ENCODE data around the gene LPIN3.

The LPIN3 gene

DNA sequence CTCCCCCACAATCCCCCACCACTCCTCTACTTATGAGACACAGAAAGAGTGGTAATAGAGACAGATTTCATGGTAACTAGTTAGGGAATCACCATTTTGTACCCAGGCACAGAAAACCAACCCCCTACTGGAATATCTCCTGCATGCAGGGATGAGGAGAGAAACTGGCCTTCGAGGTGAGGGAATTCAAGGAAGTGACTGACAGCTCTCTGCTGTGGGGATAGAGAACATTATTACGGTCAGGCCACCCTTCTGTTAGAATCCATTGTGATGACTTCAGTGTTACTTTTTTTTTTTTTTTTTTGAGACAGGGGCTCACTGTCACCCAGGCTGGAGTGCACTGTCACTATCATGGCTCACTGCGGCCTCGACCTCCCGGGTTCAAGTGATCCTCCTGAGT lies 13.4 kb upstream of the LPIN3 start:
- DNase-seq, result no peak

DNA sequence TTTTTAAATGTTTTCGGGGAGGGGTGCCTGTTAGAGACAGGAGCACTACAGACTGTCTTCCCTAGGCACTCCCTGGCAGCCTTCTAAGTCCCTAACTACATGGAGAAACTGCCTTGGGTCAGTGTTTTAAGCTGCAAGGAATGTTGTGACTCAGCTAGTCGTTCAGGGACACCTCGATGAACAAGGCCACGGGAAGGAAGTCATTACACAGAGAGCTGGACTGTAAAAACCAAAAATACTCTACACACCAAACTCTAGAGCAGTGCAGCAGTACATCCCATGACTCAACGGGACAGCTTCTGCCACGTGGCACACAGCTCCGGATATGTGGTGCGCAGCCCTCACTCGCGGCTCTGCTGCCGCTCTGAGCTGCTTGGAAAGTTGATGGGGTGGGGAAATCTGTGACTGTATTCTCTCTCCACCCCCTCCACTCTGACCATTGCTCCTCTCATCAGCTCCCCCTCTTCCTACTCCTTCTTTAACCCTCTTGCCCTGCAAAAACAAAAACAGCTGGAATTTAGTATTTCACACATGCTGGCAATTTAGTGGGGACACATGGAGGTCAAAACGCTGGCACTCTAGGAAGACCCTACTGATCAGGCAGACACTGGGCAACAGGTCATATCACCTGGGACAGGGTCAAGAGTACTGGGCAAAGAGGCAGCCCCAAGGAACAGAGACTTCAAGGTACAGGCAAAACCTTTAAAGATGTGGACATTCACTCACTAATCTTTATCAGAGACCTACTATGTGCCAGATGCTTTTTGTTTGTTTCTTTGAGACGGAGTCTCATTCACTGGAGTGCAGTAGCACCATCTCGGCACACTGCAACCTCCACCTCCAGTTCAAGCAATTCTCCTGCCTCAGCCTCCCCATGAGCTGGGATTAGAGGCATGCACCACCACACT lies 10.9 kb upstream of the LPIN3 start:
- DNase-seq, result no peak

DNA sequence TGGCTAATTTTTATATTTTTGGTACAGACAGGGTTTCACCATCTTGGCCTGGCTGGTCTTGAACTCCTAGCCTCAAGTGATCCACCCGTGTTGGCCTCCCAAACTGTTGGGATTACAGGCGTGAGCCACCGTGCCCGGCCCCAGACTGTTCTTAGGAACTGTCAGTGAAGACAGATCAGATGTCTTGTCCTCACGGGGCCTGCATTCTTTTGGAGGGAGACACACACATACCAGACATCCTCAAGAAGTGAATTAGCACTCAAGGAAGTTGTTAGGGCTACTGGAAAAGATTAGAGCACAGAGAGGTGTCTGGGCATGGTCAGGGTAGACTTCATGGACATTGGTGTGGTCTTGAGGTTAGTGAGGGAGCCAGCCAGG lies 10.3 kb upstream of the LPIN3 start:
- no peak for DNase-seq

DNA sequence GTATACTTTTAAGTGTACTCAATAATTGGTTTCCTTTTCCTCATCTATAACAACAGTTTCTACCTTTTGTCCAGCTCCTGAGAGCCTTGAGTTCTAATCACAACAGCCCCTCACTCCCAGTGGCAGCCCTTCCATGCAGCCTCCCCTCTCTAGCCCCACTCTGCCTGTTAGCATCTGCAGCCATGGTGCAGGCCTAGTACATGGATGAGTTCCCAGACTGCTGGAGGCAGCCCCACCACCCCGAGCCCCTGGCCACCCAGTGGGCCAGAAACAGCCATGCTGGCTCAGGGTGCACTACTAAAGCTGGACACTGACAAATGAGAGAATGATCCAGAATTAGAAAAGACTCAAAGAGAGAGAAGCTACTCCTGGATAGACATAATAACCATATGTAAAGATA lies 9.7 kb upstream of the LPIN3 start:
- no peak for DNase-seq

DNA sequence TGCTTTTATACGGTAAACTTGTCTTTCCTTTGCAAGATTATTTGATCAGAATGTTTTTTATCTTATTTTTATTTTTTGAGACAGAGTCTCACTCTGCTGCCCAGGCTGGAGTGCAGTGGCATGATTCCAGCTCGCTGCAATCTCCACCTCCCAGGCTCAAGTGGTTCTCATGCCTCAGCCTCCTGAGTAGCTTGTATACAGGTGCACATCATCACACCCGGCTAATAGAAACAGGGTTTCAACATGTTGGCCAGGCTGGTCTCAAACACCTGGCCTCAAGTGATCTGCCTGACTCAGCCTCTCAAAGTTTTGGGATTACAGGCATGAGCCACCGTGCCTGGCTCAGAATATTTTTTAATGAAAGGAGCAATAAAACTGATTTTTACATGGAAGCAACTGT lies 8.9 kb upstream of the LPIN3 start:
- no peak for DNase-seq

DNA sequence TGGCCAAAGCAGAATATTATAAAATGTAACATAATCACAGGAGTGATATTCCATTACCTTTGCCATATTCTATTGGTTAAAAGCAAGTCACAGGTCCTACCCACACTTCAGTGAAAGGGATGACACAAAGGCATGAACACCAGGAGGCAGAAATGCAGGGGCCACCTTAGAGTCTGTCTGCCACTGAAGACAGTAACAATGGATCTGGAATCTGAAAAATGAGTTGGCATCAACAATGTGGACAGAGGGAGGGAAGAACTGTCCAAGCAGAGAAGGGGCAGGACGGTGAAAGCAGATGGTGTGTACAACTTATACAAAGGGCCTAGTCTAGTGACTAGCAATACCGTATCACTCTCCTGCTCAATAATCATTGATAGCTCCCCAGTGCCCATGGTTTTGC lies 6.6 kb upstream of the LPIN3 start:
- DNase-seq, result no peak

DNA sequence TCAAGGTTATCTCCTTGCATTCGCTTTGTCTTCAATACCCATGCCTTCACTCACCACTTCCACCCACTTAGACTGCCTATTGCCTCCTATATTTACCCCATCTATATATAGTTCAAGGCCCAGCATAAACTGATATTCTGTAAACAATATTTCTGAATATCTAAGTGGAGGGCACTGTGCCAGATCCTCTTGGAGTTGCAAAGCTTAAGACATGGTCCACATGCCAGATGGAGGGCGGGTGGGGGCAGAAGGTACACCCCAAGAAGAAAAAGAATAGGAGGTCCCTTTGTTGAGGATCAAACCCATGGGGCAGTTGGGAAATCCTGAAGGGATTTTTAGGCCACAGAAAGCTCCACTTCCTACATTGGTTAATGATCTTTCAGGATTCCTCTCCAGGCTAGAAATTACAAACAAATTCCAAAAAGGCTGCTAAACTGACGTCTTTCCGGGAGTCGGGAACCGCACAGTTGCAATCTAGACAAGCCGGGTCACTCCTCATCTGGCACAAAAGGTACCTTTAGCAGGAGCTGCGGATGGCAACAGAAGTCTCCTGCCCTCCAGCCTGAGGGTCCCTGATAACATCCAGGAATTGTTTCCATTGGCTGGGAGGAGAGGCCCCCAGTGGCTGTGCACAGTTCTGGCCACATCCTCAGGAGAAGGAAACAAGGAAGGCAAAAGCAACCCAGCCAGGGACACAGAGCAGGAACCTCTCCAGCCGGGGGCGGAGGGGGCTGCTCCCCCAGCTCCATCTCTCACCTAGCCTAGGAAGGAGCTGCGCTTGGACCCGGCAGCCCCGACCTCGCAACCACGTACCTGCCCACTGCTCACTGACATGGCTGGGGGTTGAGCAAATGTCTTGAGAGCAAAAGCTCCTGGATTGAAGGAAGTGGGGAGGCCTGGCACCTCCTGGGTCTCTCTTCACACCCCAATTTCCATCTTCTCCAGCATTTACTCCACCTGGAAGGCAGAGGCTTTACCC lies 5.9 kb upstream of the LPIN3 start:
- DNase-seq, result no peak

DNA sequence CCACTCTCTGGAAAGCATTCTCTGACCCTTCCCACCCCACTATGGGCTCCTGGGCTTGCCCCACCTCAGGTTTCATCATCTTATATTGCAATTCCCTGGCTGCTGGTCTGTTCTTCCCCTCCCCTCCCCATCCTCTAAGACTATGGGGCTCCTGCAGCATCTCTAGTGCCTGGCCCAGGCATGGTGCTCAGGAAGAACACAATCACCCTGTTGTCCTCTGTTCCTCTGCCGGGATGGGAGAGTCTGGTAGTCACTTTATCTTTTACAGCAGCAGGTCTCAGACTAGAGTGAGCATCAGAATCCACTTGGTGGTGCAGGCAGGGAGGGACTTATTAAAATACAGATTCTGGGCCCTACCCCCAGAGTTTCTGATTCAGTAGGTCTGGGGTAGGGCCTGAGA lies 5.0 kb upstream of the LPIN3 start:
- DNase-seq, result no peak

DNA sequence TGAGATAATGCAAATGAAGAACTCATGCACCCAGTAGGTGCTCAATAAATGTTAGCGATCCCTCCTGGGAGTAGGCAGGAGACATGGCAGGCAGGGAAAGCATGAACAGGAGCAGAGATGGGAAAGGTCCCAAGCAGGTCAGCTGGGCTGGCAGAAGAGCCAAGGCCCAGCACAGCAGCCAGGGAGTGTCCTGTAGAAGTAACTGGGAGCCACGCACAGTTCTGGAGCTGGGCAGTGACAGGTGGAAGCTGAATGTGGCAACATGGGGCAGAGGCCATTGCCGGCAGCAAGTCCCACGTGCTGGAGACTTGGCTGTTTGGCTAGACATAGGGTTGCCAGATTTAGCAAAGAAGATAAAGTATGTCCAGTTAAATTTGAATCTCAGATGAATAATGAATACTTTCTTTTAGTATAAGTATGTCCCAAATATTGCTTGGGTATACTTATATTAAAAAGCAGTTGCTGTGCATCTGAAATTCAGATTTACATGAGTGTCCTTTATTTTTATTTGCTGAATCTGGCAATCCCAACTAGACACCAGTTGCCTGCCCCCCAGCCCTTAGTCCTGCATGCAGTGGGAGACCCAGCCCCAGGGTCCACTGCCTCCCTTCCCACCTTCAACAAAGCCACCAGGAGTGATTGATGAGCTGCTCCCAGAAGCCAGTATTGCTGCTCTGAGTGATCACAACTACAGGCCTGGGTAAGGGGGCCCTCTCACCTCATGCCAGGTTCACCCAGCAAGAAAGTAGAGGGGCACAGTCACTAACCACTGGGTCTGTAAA lies 3.7 kb upstream of the LPIN3 start:
- no peak for DNase-seq

DNA sequence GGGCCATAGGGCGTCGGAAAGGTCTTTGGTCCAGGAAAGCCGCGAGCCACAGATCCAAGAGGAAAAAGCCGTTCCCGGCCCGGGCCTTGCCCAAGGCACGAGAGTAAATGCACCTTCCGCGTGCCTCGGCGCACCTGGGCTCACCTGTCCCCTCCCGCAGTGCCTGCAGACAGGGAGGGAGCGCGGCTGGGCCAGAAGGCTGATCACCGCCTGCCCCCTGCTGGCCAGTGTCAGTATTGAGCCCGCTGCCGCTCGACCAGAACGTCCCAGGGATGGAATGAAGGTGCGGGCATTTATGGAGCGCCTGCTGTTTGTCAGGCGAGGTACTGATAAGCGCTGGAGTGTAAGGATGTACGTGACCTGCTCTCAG lies 679 bp upstream of the LPIN3 start:
- DNase-seq, result peak; percentile 77

DNA sequence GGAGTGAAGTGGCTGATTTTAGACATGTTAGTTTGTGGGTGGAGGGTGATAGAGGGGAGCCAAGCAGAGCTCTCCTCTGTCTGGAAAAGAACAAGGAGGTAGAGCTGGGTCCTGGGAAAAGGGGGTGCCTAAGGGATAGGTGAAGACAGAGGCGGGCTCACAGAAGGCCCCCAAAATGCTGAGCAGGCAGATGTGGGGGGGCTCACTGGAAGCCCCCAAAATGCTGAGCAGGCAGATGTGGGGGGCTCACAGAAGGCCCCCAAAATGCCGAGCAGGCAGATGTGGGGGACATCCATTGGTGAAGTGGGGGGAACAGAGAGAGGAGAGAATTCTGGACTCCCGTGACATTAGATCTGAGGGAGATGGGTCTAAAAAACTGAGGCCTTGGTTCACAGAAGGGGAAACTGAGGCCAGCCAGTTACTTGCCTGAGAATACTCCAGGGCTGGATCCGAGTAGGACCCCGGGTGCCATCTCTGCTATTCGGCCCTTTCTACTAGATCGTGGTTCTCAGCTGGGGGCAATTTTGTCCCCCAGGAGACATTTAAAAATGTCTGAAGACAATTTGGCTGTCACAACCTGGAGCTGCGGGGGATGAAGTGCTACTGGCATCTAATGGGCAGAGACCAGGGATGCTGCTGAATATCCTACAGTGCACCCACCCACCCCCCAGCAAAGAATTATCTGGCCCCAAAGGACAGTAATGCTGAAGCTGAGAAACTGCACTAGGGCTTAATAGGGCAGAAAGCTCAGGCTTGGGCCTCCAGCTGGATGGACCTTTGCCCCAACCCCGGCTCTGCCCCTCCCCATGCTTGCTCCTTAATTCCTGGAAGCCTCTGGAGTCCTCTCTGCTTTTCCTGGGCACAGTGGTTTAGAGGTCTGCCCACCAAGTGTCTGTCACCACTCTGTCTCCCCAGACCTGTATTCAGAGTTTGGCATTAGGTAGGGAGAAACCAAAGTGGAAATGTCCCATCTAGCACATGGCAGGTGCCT lies 2.1 kb downstream of the LPIN3 start:
- DNase-seq, result no peak

DNA sequence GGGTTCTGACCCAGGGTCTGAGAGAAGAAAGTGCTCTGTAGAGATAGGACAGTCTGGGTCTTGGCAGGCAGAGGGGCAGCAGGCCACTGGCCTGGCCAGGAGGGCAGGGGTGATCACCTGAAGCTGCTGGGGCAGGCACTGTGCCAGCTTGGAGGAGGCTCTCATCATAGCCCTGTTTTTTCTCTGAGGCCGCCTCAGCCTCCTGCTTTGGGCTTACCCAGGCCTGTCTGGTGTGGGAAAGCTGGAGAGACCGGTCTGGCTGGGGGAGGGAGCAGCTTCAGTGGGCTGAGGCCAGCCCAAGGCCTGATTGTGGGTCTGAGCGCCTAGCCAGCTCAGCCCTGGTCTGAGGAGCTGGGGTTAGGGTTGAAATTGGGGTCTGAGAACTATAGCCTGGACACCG lies 3.9 kb downstream of the LPIN3 start:
- DNase-seq, result no peak

DNA sequence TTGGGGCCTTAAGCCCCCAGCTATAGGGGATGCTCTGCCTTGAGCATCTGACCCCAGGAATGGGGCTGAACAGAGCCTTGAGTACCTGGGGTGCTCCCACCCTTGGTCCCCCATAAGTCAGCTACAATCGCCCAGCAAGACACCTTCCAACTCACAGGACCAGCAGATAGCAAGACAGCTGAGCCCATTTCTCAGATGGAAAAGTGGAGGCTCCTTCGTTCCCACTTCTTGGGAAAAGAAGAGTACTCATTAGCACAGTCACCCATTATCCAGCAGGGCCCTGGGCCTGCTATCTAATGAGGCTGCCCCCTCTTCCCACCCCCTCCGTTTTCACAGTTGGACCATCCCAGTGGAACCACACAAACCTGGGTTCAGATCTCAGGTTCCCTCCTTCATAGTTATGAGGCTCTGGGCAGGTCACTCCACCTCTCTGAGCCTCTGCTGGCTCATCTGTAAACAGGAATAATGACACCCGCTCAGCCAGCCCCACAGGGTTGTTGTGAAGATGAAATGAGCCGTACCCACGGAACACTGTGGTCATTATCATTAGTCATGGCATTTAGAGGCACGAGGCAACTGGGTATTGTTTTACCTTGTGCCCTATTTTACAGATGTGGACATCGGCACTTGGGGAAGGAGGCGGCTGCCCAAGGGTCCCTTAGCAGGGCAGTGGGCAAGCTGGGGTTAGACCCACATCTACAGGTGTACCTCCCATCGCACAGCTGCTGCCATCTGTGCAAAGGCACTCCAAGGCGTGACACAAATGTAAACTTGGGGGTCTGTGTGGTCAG lies 4.5 kb downstream of the LPIN3 start:
- no peak for DNase-seq

DNA sequence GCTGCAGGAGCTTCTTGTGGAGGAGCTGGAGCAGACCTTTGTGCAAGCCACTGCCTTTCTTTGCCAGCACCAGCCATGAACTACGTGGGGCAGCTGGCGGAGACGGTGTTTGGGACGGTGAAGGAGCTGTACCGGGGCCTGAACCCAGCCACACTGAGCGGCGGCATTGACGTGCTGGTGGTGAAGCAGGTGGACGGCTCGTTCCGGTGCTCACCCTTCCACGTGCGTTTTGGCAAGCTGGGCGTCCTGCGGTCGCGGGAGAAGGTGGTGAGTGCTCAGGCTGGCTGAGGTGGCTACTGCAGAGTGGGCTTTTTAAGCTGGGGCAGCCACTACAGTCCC lies 5.1 kb downstream of the LPIN3 start:
- DNase-seq, result no peak

DNA sequence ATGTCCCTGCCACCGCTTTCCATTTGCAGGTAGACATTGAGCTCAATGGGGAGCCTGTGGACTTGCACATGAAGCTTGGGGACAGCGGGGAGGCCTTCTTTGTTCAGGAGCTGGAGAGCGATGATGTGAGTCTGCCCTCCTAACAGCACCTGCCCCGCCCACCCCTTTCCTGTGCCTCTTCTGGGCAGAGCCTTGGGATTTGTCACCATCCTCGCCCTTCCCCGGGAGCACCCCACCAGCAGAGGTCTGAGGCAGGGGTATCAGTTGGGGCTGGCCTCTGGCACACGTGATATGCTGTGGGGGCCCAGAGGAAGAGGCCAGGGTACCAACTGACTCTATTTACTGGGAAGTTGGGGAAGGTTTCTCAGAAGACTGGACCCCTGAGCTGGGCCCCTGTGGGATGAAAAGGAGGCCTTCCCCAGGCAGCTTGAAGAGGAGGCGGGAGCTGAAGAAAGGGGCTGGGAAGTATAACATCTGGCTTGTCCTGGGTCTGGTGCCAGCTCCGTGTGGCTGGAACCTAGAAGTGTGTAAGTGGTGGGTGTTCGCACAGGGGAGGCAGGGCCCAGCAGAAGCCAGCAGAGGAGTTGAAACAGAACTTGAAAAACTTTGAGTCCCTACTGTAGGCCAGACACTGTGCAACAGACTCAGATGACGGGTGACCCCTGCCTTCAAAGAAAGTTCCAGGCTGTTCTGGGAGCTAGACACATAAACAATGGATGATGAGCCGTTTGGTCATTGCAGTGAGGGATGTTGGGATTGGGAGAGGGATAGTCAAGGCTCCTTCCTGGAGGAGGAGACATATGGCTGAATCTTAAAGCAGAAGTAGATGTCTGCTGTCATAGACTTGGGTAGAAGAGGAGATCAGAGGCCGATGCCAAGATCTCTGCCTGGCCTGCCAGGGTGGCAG lies 7.2 kb downstream of the LPIN3 start:
- no peak for DNase-seq

DNA sequence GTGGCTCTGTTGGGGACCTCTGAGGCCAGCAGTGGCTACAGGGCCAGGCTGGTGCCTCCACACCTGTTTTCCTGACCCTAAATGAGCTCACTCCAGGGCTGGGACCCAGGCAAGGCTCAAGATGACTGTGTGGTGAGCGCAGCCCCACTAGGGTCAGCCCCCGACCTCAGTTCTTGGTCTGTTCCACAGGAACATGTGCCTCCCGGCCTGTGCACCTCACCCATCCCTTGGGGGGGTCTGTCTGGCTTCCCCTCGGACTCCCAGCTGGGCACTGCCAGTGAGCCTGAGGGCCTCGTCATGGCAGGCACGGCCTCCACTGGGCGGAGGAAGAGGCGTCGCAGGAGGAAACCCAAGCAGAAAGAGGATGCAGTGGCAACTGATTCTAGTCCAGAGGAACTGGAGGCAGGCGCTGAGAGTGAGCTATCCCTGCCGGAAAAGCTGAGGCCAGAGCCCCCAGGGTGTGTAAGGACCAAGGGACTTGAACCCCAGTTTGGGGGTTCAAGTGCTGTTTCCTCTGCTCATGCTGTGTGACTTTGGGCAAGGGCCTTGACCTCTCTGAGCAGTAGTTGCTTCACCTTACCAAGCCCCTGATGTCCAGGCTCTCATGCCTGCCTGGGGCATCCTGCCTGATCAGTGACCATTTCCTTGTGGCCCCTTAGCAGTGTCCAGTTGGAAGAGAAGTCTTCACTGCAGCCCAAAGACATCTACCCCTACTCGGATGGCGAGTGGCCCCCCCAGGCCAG lies 8.0 kb downstream of the LPIN3 start:
- no peak for DNase-seq

DNA sequence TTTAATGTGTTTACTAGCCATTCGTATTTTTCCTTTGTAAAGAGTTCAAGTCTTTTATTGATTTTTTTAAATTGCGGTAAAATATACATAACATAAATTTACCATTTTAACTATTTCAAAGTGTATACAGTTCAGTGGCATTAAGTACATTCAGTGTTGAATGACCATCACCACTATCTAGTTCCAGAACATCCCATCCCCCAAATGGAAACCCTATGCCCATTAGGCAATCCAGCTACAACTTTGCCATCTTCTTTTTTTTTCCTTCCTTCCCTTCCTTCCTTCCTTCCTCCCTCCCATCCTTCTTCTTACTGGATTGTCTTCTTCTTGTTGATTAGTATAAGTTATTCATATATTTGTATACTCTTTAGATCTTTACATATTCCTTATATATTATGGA lies 8.6 kb downstream of the LPIN3 start:
- DNase-seq, result no peak

DNA sequence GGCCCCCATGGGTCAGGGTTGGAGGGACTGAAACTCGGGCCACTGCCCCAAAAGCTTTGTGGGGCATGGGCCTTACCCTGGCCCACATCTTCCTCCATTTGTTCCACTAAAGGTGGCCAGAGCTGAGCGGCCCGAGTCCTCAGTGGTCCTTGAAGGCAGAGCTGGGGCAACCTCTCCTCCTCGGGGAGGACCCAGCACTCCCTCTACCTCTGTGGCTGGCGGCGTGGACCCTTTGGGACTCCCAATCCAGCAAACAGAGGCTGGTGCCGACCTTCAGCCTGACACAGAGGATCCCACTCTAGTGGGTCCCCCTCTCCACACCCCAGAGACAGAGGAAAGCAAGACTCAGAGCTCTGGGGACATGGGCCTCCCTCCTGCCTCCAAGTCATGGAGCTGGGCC lies 9.3 kb downstream of the LPIN3 start:
- DNase-seq, result no peak

DNA sequence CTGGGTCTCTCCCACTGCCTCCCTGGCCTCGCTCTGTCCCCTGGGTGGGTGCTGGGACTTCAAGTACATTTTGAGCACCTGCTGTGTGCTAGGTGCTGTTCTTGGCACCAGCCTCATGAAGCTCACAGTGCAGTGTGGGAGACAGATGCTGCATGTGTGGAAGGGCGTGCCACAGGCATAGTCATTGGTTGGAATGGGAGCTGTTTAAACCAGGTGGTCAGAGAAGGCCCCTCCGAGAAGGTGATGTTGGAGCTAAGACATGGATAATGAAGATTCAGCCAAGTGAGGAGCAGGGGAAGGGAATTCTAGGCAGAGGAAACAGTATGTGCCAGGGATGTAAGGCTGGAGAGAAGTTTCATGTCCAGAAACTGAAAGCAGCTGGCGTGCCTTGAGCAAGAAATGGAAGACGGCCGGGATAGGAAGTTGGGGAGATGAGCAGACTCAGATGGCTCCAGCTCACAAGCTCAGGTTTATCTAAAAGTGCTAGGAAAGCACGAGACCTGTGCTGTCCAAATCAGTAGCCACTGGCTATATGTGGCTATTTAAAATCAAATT lies 9.9 kb downstream of the LPIN3 start:
- DNase-seq, result no peak
